Subcutaneous adipose tissue (tissue), 4 donors: ENCODE results near the gene ACSL3. TPM values are rescaled to one million over a fixed set of nuclear protein-coding genes. Genes with fewer than 3 reads are reported as not detected.

ENCODE experiments used
- CTCF ChIP-seq: fragments of 450-650 bp; IDR thresholded peaks from one replicate; pipeline ENCODE4 v1.5.1; 2016; ENCODE audit warnings: low read depth, mild to moderate bottlenecking, control low read depth, antibody characterized with exemption, moderate library complexity
- total RNA-seq, 4 donors: library from RNA; depleted of rRNA; stranded (reverse); fragments of >200 nt; gene quantifications; one replicate each; pipeline ENCODE4 v1.1.0, GENCODE V29; 2016

Gene ACSL3
- total RNA-seq, 4 donors from 2014 or later = 40.1 to 81.8 (median 42.8) TPM

GRCh38 chr2:222916229-222917197 lies 55.7 kb downstream of the ACSL3 start:
- TF ChIP-seq CTCF = no peak

GRCh38 chr2:222919841-222920526 lies 59.1 kb downstream of the ACSL3 start:
- no peak for TF ChIP-seq CTCF

GRCh38 chr2:222920657-222921186 lies 59.9 kb downstream of the ACSL3 start:
- TF ChIP-seq CTCF = no peak

GRCh38 chr2:222922019-222922800 lies 61.4 kb downstream of the ACSL3 start:
- TF ChIP-seq CTCF = no peak

GRCh38 chr2:222926915-222927314 lies 66.1 kb downstream of the ACSL3 start:
- no peak for TF ChIP-seq CTCF

- TF ChIP-seq CTCF = no peak
Measured at GRCh38 chr2:222927600-222927999, 66.8 kb downstream of the ACSL3 start.
